IPS DF 4.7 (cell line): Measurements from ENCODE around the gene MACF1.

Source experiments
- DNase-seq: peaks from one replicate; pipeline ENCODE4 v3.0.0-alpha.2; 2013; ENCODE audit warnings: low spot score; ENCODE audit errors: extremely low read depth

Gene MACF1

GRCh38 chr1:39533442-39533841, 328.9 kb downstream of the MACF1 start:
- no peak for DNase-seq
